Hematopoietic multipotent progenitor cell treated with erythropoietin and hydrocortisone succinate and interleukin-3 and kit ligand, for 4 days (in vitro differentiated cells): ENCODE measurements around the gene C22orf31.

ENCODE experiments used
- DNase-seq: peaks from one replicate; pipeline ENCODE4 v3.0.0-alpha.2; 2015

The C22orf31 gene

GRCh38 chr22:29080106-29080975, 18.7 kb upstream of the C22orf31 start:
- no peak for DNase-seq

DNA sequence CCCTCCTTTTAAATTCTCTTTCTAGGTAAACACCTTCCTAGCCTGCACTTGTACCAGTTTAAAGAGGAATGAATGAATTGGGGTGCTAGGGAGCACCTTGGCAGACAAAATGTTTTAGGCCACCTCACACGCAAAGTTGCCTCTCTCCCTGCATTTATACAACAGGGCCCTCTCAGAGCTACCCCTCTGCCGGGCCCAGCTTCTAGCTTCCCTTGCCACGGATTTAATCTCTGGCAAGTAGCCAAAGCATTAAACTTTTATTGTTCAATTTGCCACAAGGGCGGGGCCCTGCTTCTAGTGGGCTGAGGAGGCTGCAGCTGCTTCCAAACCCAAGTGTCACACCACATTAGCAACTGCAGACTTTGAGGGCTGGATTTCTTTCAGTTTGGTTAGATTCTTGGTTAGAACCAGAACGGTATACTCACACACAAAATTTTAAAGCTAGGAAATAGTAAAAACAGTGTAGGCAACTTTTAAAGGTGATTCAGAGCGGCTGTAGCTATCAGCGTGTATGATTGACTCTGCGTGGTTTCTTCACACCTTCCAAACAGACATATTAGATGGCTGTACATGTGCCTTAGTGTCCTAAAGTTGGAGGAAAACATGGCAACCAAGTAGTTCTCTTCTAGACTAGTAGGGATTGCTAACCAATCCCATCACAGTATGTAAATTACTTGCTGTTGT, 17.7 kb upstream of the C22orf31 start:
- DNase-seq = peak; percentile 91

DNA sequence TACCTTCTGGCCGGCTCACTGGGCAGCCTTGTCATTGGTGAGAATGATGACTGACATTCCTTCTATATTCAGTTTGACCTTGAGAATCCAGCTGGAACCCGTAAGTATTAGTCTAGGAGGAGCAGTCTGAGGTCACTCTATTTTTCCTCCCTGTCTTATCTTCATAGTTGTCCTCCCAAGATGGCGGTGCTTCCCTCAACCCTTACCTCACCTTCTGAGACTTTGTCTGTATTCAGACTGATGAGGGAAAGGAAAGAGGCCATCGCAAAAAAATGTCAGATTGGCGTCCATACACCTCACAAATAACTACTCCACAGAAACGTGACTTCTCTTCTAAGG, 17.2 kb upstream of the C22orf31 start:
- no peak for DNase-seq

GRCh38 chr22:29078036-29078868, 16.6 kb upstream of the C22orf31 start:
- no peak for DNase-seq

GRCh38 chr22:29074276-29074772, 12.7 kb upstream of the C22orf31 start:
- DNase-seq = no peak

GRCh38 chr22:29073618-29074275, 12.1 kb upstream of the C22orf31 start:
- DNase-seq = peak; percentile 45

DNA sequence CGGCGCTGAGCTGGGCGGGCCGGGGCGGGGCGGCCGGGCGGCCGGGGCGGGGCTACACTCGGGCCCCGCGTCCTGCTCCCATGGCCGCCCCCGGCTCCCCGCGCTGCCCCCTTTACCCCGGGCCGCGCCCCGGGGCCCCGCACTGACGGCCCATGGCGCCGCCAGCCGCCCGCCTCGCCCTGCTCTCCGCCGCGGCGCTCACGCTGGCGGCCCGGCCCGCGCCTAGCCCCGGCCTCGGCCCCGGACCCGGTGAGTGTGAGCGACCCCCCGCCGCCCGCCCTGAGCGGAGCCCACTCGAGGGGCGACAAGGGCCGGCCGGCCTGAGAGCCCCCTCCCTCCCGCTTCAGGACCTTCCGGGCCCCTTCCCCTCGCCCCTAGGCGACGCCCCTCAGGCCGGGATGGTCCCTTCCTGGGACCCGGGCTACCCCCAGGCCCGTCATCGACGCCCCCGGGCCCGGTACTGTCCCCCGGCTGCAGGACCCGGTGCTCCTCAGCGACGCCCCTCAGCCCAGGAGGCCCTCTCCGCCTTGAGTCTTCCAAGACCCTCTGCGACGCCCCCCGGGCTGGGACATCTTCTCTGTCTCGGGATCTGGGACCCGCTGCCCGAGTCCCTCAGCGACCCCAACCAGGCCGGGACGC, 11.5 kb upstream of the C22orf31 start, which contains the start of gene KREMEN1:
TSS of gene KREMEN1 (plus strand) at position 57 of the 639 bp plus-strand sequence. CDS start at position 153, 96 bp downstream.
- no peak for DNase-seq

GRCh38 chr22:29072193-29072978, 10.8 kb upstream of the C22orf31 start:
- DNase-seq = peak; percentile 89

- DNase-seq = peak; percentile 83
Observed at GRCh38 chr22:29071261-29072045, 9.8 kb upstream of the C22orf31 start.

DNA sequence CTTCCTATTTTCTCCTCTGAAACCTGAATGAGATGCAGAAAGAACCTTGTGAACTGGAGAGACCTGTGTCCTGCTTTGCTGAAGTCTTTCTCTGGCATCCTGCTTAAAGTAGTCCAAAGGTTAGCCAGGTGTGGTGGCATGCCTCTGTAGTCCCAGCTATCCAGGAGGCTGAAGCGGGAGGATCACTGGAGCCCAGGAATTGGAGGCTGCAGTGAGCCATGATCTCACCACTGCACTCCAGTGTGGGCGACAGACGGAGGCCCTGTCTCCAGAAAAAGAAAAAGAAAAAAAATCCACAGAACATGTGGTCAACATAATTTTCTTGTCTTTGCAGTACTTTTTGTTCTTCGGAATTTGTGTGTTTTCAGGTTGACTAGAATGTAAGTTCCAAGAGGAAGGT, 8.9 kb upstream of the C22orf31 start:
- DNase-seq = no peak

DNA sequence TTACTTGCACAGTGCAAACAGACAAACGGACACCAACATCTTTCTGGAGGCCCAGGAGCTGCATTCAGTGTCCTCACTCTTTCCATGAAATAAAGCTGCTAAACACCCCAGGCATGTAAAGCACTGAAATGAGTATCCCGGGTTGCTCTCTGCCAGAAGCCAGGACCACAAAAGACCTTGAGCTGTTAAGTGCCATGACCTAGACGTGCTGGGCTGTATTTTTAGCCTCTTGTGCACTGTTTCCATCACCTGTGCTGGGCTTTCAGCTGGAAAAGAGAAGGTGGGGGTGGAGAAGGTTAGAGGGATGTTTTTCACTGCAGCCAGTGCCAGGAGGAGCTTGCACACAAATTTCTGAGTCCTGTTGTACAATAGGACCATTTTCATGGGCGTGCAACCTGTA, 7.8 kb upstream of the C22orf31 start:
- no peak for DNase-seq

- no peak for DNase-seq
Observed at GRCh38 chr22:29065468-29066190, 4.0 kb upstream of the C22orf31 start.

DNA sequence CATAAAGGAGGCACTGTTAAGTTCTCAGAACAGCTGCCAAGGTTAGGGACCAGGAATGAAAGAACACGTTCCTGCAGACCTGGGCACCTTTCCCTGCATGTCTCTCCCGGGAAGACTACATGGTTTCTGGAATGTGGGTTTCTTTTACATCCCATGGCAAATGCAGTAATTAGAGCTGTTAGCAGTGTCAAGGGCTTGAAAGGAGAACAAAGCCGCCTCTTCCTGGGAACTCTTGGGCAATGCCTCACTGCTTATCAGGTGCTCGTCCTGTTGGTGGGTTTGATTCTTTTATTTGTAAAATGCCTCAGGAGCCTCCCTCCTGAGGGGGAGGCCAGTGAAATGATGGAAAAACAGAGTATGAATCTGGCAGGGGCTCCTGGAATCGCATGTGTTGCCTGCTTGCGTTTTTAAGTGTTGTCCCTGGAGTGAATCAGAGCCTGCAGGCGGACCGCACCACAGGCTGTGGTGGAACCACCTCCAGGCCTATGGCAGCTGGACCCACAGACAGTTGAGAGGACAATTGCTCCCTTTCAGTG, 723 bp upstream of the C22orf31 start:
- no peak for DNase-seq

DNA sequence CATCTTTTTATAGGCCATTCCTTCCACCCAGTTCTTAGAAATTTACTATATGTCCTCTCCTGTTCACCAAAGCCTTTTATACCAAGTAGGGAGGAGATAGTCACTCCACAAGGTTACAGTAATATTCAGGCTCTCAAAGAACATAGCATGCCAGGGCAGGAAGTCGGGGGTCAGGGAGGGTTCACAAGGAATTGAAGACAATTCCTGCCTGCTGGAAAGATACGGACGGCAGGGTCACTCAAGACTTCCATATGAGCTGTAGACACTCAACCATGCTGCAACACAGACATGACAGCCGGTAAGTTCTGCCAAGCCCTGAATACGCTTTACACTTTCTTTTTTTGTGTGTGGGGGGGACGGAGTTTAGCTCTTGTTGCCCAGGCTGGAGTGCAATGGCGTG, 700 bp downstream of the C22orf31 start:
- DNase-seq = no peak

DNA sequence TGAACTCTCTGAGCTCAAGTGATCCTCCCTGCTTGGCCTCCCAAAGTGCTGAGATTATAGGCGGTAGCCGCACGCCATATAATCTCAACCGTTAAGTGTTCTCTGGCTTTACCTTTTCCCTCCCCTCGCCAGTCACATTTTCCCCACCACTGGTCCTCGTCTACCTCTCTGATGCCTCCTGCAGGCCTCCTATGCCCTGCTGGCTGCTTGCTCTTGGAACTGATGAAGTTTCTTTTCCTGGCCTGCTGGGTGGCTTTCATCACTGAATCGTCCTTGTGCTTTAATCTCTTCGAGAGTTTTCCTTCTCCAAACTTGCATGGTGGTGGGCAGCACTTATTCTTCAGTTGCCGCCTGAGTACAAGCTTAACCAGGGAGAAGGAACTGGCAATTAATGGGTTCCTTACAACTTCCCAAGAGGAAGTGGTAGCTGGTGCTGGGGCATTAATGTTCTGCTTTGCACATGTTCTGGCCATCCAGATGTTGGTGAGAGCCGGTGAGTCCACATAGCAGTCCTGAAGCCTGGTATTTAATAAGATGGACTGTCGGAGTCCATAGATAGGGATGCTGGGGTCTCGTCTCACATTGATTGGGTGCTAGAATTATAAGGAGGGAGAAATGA, 1.3 kb downstream of the C22orf31 start:
- DNase-seq = no peak

- DNase-seq = no peak
Observed at GRCh38 chr22:29056472-29056871, 5.2 kb downstream of the C22orf31 start.

DNA sequence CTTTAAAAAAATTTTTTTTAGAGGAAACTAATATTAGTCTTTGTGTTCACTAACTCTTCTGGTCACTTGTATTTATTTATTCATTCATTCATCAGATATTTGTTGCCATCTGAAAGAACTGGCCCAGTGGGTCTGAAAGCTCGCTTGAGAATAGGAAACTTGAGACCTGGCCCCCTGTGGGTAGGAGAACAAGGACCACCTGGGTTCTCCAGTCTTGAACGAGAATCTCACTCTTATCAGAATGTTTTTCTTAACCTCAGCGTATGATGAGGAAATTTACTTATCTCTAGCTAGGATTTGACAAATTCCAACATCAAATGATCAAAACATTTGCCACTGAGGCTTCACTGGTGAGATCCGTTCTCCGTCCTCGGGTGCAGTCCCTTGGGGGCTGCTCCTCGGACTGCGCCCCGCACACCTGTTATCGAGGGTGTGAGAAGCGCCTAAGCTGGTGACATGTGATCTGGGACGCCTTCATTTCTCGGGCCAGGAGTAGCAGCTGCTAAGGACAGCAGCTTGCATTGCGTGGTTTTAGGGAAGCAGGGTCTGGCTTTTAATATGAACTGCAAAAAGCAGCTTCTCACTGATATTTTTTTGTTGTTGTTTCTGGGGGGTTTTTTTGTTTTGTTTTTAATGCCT, 6.3 kb downstream of the C22orf31 start:
- no peak for DNase-seq

DNA sequence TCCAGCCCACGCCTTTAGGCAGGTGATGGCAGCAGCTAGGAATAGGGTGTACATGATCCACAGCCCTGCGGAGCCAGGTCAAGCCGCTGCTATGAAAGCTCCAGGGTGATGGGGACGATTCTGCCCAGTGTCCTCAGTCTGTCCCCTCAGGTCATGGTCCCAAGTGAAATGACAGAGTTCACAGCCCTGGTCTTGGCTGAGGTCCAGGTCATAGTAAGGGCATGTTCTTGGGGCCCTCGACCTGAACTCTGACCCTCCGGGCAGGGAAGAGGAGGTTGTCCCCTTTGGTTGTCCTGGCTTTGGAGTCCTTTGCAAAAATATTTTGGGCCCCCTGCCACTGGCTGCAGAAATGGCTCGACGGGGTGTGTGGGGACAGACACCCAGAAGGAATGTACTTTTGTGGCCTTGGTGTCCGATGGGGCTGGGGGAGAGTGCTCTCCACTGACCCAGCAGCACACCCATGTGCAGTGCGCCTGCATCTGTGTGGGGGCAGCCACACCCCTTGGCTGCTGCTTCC, 7.3 kb downstream of the C22orf31 start:
- no peak for DNase-seq
